ENCODE measurements around the gene BLTP3B. TPM values are rescaled to one million over a fixed set of nuclear protein-coding genes. Genes with fewer than 3 reads are reported as not detected.

BLTP3B gene
- total RNA-seq, 1 experiment from 2014 or later, result 26.4 TPM

DNA sequence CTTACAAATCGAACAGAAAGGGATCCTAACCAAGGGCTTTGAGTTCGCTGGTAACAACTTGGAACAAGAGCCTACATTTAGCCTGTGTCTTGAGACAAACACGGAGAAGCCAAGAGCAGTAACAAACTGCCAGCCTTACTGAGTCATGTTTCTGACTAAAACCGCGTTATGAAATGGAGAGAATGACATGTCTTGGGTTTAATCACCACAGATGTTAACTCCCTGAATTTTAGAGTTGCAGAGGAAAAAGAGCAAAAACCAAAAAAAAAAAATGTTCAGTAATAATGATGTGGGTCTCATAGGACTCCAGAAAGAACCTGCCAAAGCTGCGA lies 1.0 kb downstream of the BLTP3B start:
- Histone ChIP-seq H3K36me3 (no peaks in the 10 kb centered on the region), H3K9me3 (no peaks in the 10 kb centered on the region), H3K27me3 (no peaks in the 10 kb centered on the region), H3K4me3 (peak overlapping the region; percentile 98)
- DNase-seq, result peak; percentile 65

DNA sequence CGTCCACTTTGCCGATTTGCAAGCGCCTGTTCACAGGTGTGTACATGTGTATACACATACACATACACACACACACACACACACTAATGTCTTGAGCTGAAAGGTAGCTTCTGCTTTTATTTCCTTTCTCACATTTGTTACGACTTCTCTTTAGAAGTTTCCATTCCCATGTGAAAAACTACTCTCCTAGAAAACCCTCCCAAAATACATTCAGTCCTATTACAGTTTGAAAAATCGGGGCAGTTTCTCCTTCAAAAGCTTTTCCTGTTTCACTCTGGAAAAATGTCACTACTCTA lies 3.9 kb downstream of the BLTP3B start:
- Histone ChIP-seq H3K4me3 (no peak overlapping the region), H3K36me3 (peaks cover 2% of the 10 kb centered on the region; the same call in 1 of the 2 replicates), H3K27me3 (no peaks in the 10 kb centered on the region), H3K9me3 (no peaks in the 10 kb centered on the region)
- no peak for DNase-seq

DNA sequence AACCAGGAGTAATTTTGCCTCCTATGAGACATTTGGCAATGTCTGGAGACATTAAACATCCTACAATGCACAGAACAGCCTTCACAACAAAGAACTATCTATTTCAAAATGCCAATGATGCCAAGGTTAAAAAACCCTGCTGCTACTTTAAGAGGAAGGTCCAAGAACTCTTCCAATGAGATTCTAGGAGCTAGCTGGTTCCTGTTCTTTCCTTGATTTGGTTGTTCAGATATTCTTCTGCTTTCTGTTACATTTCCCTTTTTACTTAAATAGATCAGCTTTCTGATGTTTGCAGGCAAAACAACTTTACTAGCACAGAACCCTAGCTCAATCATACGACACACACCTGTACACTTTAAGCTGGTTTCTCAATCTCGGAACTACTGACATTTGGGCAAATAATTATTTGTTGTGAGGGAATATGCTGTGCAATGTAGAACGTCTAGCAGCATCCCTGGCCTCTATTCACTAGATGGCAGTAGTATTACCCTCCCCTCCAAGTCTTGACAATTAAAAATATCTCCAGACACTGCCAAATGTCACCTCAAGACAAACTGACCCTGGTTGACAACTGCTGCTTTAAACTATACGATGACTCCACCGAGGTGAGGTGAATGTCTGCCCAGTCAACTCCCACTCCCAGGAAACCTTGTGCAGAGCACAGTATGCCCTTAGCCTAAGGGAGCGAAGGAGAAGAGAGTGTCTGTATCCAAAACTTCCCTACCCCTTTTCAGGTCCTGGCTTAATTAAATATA lies 4.4 kb downstream of the BLTP3B start:
- Histone ChIP-seq H3K36me3 (peaks cover 2% of the 10 kb centered on the region; the same call in 1 of the 2 replicates), H3K9me3 (no peaks in the 10 kb centered on the region; the same call in 1 of the 2 replicates), H3K27me3 (no peaks in the 10 kb centered on the region), H3K4me3 (no peak overlapping the region)
- no peak for DNase-seq

DNA sequence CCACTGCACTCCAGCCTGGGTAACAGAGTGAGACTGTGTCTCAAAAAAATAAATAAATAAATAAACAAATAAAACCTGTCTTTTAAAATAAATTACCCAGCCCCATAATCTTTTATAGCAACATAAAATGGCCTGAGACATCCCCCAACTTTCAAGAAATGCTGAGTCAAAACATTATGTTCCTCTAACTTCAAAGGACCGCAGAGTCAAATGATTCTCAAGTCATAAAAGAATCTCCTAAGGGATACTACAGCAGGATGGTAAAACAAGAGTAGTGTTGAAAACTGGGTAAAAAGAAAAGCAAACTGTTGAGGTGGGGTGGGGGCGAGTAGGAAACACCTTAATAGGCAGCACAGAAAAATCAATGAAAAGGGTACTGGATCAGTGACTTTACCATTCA lies 9.5 kb downstream of the BLTP3B start:
- H3K9me3 ChIP-seq, result peaks cover 14% of the 10 kb centered on the region
- no peak overlapping the region for H3K4me3 ChIP-seq
- DNase-seq, result no peak

DNA sequence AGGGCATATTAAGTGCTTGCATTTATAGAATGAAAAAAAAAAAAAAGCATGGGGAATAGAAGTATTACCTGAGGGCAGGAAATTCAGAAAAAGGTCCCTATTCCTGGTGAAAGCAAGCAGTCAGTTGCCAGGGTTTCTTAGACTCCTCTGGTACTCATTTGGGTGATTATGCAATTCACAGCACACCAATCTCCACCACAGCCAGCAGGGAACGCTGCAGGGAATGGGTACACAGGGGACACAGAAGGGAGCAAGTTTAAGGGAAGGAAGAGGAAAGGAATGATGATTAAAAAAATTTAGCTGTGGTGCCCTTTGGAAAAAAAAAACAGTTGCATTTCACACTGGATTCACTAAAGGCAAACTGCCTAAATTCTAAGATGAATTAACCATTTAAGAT lies 14.2 kb downstream of the BLTP3B start:
- peak; percentile 51 for DNase-seq
- Histone ChIP-seq H3K4me3 (no peak overlapping the region), H3K27me3 (no peaks in the 10 kb centered on the region), H3K9me3 (peaks cover 14% of the 10 kb centered on the region), H3K36me3 (no peaks in the 10 kb centered on the region)

More for the DNA sequence above, 9.5 kb downstream of the BLTP3B start:
- Histone ChIP-seq H3K27me3 (no peaks in the 10 kb centered on the region), H3K36me3 (peaks cover 2% of the 10 kb centered on the region; the same call in 1 of the 2 replicates)

DNA sequence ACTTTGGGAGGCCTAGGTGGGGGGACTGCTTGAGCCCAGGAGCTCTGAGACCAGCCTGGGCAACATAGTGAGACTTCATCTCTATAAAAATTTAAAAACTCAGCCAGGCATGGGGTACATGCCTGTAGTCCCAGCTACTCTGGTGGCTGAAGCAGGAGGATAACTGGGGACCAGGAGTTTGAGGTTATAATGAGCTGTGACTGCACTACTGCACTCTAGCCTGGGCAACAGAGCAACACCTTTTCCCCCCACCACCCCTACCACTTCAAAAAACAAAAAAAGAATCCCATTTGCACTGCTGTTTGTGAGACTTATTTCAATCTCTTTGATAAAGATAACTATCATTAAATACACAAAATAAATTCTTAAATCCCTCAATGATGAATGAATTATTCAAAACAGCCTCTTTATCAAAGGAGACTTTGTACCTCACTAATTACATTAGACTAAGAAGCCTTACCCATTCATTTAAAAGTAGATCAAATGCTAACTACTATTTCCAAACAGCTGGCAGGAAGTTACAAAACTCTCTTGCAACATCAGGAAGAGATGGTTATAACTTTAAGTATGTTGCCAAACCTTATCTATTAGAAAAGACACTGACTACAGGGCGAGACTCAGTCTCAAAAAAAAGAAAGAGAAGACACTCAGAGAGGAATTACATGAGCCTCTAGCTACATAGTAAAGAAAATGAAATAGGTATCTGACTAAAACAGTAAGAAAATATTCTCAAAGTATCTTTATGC lies 14.7 kb downstream of the BLTP3B start:
- no peak for DNase-seq
- Histone ChIP-seq H3K4me3 (no peak overlapping the region), H3K27me3 (no peaks in the 10 kb centered on the region), H3K36me3 (no peaks in the 10 kb centered on the region), H3K9me3 (peaks cover 12% of the 10 kb centered on the region)

DNA sequence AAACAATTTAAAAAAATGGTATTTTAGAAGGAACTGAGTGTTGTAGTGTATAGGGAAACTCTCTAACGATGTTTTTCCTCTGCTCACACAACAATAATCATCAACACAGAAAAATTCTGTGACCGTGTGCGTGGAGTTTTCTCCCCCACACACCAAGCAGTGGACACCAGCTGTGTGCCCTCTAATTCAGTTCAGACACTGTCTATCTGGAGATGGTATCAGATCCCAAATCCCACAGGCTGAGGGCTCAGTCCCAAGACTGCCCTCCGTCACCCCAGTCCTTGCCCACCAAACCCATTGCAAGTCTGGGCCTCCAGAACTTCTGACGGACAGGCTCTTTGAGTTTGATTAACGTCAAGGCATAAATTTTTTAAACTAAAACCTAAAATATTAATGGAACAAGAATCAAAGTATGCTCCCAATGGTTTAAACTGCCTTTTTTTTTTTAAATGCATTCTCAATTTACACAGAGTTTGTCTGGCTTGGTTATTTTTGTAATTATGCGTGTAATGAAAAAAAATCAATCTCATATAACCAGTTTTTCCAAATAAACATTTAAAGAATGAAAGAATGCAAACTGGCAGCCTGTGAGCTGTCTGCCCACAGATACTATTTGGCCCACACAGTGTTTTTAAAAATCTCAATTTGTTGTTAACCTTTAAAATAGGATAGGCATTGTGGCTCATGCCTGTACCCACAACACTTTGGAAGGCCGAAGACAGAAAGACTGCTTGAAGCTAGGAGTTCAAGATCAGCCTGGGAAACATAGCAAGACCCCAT lies 19.2 kb downstream of the BLTP3B start:
- DNase-seq, result no peak
- Histone ChIP-seq H3K27me3 (no peaks in the 10 kb centered on the region), H3K36me3 (peaks cover 4% of the 10 kb centered on the region; the same call in 1 of the 2 replicates), H3K4me3 (no peak overlapping the region), H3K9me3 (peaks cover 12% of the 10 kb centered on the region)

DNA sequence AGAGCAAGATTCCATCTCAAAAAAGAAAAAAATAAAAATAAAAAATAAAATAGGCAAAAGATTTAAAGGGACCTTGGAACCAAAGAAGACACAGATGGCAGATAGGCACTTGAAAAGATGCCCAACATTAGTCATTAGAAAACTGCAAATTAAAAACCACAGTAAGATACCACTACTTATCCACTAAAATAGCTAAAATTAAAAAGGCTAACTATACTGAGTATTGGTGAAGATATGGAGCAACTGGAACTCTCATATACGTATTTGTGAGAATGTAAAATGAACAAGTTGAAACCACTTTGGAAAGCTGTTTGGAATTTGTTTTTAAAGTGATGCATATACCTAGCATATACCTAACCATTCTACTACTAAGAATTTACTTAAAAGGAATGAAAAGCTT lies 22.3 kb downstream of the BLTP3B start:
- Histone ChIP-seq H3K36me3 (peaks cover 4% of the 10 kb centered on the region; the same call in 1 of the 2 replicates), H3K4me3 (no peak overlapping the region), H3K27me3 (no peaks in the 10 kb centered on the region), H3K9me3 (peaks cover 16% of the 10 kb centered on the region)
- DNase-seq, result no peak

DNA sequence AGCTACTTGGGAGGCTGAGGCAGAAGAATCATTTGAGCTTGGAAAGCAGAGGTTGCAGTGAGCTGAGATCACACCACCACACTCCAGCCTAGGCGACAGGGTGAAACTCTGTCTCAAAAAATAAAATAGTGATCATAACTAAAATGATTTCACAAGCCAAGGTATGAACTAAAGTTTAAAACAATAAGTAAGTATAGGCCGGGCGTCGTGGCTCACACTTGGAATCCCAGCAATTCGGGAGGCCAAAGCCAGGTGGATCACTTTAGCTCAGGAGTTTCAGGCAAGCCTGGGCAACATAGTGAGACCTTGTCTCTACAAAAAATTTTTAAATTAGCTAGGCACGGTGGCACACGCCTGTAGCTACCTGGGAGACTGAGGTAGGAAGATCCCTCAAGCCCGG lies 27.4 kb downstream of the BLTP3B start:
- H3K36me3 ChIP-seq, result peaks cover under 1% of the 10 kb centered on the region; the same call in 1 of the 2 replicates
- no peak for DNase-seq
- no peaks in the 10 kb centered on the region for H3K27me3 ChIP-seq
- H3K4me3 ChIP-seq, result no peak overlapping the region
- H3K9me3 ChIP-seq, result peaks cover 12% of the 10 kb centered on the region

DNA sequence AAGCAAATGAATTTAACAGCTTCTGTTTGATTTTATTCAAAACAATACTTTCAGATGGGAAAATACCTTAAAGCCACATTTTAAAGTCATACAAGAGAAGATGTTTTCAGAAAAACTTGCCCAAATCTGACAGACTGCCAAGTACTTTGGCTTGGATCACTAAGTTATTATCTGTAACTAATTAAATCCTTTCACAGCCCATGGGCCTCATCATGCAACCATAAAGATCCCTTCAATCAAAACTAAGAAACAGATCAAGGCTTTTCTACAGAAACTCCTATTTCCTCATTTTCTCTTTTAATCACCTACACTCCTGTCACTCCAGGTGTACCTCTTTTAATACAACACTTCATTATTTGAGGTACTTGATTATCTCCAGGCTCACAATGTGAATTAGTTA lies 28.1 kb downstream of the BLTP3B start:
- Histone ChIP-seq H3K36me3 (no peaks in the 10 kb centered on the region; the same call in 1 of the 2 replicates), H3K4me3 (no peak overlapping the region), H3K9me3 (peaks cover 6% of the 10 kb centered on the region; the same call in 1 of the 2 replicates), H3K27me3 (no peaks in the 10 kb centered on the region)
- no peak for DNase-seq

DNA sequence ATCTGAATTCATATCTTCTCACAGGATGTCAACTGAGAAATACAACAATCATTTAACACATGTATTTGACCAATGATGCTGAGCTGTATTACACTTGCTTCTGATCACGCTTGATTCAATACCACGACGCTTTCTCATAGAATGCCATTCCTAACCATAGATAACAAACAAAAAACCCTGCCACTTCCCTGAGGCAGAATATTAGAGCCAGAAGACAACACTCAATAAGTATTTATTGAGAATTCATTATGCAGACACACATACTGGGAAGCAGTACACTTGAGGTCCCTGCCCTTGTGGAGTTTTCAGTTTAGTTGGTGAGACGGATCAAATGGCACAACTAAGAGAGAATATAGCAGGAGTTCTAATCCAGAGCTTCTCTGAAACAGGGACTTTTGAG lies 32.4 kb downstream of the BLTP3B start:
- DNase-seq, result no peak
- H3K36me3 ChIP-seq, result peaks cover 9% of the 10 kb centered on the region; the same call in 1 of the 2 replicates
- H3K27me3 ChIP-seq, result no peaks in the 10 kb centered on the region
- no peak overlapping the region for H3K4me3 ChIP-seq
- no peaks in the 10 kb centered on the region for H3K9me3 ChIP-seq

DNA sequence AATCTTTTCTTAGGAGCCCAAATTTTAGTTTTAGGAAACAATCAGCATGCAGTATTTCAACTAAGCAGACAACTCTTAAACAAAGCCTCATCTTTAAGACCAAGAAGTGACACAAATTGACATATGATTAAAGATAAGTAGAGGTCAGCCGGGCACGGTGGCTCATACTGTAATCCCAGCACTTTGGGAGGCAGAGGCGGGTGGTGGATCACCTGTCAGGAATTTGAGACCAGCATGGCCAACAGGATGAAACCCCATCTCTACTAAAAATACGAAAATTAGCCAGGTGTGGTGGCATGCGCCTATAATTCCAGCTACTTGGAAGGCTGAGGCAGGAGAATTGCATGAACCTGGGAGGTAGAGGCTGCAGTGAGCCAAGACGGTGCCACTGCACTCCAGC lies 35.8 kb downstream of the BLTP3B start:
- Histone ChIP-seq H3K27me3 (no peaks in the 10 kb centered on the region), H3K36me3 (peaks cover 16% of the 10 kb centered on the region), H3K4me3 (no peak overlapping the region), H3K9me3 (no peaks in the 10 kb centered on the region)
- DNase-seq, result no peak

DNA sequence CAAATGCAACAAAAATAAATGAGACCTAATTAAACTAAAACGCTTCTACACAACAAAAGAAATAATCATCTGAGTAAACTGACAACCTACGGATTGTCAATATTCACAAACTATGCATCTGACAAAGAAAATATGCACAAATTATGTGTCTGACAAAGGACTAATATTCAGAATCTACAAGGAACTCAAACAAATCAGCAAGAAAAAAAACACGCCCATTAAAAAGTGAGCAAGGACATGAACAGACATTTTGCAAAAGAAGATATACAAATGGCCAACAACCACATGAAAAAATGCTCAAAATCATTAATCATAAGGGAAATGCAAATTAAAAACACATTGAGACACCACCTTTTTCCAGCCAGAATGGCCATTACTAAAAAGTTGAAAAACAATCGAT lies 37.0 kb downstream of the BLTP3B start:
- DNase-seq, result no peak
- H3K4me3 ChIP-seq, result no peak overlapping the region

DNA sequence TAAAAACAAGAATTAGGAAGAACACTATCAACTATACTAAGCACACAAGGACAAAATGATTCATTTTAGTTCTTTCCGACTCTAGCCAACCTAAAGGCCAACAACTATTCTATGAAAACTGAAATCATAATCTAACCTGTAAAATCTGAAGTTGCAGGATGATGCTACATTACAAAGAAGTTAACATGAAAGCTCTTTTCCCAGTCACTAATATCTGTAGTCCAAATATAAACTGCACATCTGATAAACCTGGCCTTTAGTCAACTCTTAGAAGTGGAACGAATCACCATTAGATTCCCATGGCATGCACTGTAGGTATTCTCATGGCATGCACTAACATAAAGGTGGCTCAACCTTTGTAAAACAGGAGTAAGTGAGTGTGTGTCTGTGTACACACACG lies 41.7 kb downstream of the BLTP3B start:
- no peaks in the 10 kb centered on the region for H3K27me3 ChIP-seq
- H3K9me3 ChIP-seq, result no peaks in the 10 kb centered on the region
- no peak for DNase-seq
- no peak overlapping the region for H3K4me3 ChIP-seq
- peaks cover 14% of the 10 kb centered on the region for H3K36me3 ChIP-seq

More for the DNA sequence above, 37.0 kb downstream of the BLTP3B start:
- Histone ChIP-seq H3K9me3 (no peaks in the 10 kb centered on the region), H3K27me3 (no peaks in the 10 kb centered on the region), H3K36me3 (peaks cover 19% of the 10 kb centered on the region)

Data from MG63 (cell line).